ENCODE measurements around the gene PRKG1.

GRCh38 chr10:52276986-52277385 is 1202.7 kb downstream of the PRKG1 start:
- TF ChIP-seq, protein P1, sequence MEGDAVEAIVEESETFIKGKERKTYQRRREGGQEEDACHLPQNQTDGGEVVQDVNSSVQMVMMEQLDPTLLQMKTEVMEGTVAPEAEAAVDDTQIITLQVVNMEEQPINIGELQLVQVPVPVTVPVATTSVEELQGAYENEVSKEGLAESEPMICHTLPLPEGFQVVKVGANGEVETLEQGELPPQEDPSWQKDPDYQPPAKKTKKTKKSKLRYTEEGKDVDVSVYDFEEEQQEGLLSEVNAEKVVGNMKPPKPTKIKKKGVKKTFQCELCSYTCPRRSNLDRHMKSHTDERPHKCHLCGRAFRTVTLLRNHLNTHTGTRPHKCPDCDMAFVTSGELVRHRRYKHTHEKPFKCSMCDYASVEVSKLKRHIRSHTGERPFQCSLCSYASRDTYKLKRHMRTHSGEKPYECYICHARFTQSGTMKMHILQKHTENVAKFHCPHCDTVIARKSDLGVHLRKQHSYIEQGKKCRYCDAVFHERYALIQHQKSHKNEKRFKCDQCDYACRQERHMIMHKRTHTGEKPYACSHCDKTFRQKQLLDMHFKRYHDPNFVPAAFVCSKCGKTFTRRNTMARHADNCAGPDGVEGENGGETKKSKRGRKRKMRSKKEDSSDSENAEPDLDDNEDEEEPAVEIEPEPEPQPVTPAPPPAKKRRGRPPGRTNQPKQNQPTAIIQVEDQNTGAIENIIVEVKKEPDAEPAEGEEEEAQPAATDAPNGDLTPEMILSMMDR (IDR thresholded peaks at IDR 0.05), result no peak
- TF ChIP-seq POLR2A (IDR thresholded peaks at IDR 0.05), result no peak

All from Peyer's patch (tissue), 4 donors.